ENCODE results near the gene MERTK. TPM values are rescaled to one million over a fixed set of nuclear protein-coding genes. Genes with fewer than 3 reads are reported as not detected.

MERTK gene
- total RNA-seq, 1 experiment from 2014 or later, result 14.5 TPM

DNA sequence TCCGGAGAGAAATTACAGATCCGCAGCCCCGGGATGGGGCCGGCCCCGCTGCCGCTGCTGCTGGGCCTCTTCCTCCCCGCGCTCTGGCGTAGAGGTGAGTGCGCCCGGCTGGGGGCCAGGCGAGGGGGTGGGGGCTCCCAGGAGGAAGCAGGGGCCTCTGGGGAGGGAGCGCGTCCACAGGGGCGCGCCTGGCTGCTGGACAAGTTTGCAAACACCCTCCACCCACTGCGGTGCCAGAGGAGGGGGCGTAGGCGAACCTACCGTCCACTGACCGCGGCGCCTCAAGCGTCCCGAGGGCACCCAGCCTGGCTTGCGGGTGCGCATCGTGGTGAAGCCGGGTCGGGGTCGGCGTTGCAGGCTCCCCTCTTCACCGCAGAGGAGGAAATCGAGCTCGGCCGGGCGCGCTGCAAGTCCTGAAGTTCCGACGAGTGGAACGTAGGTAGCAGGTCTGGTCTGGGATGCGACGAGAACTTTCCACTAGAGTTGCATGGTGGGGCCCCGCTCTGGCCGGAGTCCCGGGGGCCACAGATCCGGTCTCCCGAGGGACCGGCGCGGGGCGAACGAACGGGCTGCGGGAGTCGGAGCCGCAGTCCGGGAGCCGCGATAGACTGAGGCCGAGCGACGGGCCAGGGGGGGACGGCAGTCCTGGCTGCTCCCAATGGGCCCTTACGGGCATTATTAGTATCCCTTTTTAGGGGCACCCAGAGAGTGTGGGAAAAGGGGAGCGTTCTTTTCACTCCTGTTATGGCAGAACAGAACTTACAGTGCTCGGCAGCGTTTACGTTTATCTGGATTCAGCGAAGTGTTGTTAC is 502 bp downstream of the MERTK start:
- TF ChIP-seq SIN3A (IDR thresholded peaks at IDR 0.05; ENCODE audit: borderline replicate concordance, insufficient read depth, low read depth, low read length), result peak; percentile 19; the same call in 1 of the 2 replicates
- TF ChIP-seq TCF7L2 (IDR thresholded peaks at IDR 0.05; ENCODE audit: low read depth, low read length), result no peak
- peaks cover 16% of the 10 kb centered on the region for H3K4me1 ChIP-seq (ENCODE audit: control insufficient read depth, insufficient read depth, low read length)
- no TSS peak for BruUV-seq (replicated peaks)
- no peaks in the 10 kb centered on the region for H3K9me3 ChIP-seq (ENCODE audit: control insufficient read depth, insufficient read depth, low read depth, low read length)
- DNase-seq (ENCODE audit: low read depth, low spot score), result no peak
- H3K27me3 ChIP-seq (ENCODE audit: control insufficient read depth, insufficient read depth, low read length), result no peaks in the 10 kb centered on the region
- ChIA-PET CTCF (interaction anchor here (0.6 to 0.8 kb wide), 2 partner anchors 11 to 155 kb away, joined by 4 read pairs; no protein-coding TSS in a partner anchor), POLR2A (interaction anchor here (0.6 to 0.7 kb wide), 2 partner anchors 31 to 108 kb away, joined by 5 to 6 read pairs; no protein-coding TSS in a partner anchor)
- intact Hi-C loops (cut with micrococcal nuclease; ENCODE audit: unreplicated experiment) (no loop called here), in situ Hi-C loops (cut with HindIII; ENCODE audit: low pct_unique_long_range_greater_than_20kb, low sequenced_read_pairs) (no loop called here)
- H3K4me3 ChIP-seq (ENCODE audit: low read depth in 2 of 2, low read length in 2 of 2), result peak overlapping the region; percentile 71 to 92
- H3K27ac ChIP-seq (ENCODE audit: low read length), result peak overlapping the region; percentile 73
- H3K36me3 ChIP-seq (ENCODE audit: control insufficient read depth, insufficient read depth, low read length), result no peaks in the 10 kb centered on the region
- peak; percentile 66 for ATAC-seq

DNA sequence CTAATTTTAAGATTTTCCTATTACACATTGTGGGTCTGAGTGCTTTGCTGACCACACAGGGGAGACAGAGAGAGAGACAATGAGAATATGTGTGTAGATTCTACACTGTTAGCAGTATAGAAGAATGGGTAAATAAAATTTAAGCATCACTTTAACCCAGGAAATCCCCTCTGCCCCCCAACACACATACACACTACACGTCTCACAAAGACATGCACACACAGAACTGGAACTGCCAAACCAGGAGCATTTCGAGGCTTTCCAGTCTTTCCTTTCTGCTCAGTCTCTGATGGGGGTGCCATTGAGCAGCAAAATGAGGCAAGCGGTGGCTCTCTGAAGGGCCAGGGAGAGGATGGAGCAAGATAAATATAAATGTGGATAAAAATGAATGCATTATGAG is 2.5 kb downstream of the MERTK start:
- intact Hi-C loops (cut with micrococcal nuclease; ENCODE audit: unreplicated experiment), result no loop called here
- Histone ChIP-seq H3K9me3 (ENCODE audit: control insufficient read depth, insufficient read depth, low read depth, low read length) (no peaks in the 10 kb centered on the region), H3K36me3 (ENCODE audit: control insufficient read depth, insufficient read depth, low read length) (no peaks in the 10 kb centered on the region), H3K4me3 (ENCODE audit: low read depth in 2 of 2, low read length in 2 of 2) (peak overlapping the region in 1 of 2 experiments; percentile 92; a peak in 2 of 4 replicates), H3K4me1 (ENCODE audit: control insufficient read depth, insufficient read depth, low read length) (peaks cover 19% of the 10 kb centered on the region), H3K27me3 (ENCODE audit: control insufficient read depth, insufficient read depth, low read length) (no peaks in the 10 kb centered on the region), H3K27ac (ENCODE audit: low read length) (no peak overlapping the region)
- no peak for ATAC-seq
- ChIA-PET CTCF (interaction anchor here (0.7 kb wide), 1 partner anchor 142 kb away, joined by 5 read pairs; no protein-coding TSS in a partner anchor), POLR2A (no interaction called here)
- in situ Hi-C loops (cut with HindIII; ENCODE audit: low pct_unique_long_range_greater_than_20kb, low sequenced_read_pairs), result no loop called here
- TF ChIP-seq, protein P1, sequence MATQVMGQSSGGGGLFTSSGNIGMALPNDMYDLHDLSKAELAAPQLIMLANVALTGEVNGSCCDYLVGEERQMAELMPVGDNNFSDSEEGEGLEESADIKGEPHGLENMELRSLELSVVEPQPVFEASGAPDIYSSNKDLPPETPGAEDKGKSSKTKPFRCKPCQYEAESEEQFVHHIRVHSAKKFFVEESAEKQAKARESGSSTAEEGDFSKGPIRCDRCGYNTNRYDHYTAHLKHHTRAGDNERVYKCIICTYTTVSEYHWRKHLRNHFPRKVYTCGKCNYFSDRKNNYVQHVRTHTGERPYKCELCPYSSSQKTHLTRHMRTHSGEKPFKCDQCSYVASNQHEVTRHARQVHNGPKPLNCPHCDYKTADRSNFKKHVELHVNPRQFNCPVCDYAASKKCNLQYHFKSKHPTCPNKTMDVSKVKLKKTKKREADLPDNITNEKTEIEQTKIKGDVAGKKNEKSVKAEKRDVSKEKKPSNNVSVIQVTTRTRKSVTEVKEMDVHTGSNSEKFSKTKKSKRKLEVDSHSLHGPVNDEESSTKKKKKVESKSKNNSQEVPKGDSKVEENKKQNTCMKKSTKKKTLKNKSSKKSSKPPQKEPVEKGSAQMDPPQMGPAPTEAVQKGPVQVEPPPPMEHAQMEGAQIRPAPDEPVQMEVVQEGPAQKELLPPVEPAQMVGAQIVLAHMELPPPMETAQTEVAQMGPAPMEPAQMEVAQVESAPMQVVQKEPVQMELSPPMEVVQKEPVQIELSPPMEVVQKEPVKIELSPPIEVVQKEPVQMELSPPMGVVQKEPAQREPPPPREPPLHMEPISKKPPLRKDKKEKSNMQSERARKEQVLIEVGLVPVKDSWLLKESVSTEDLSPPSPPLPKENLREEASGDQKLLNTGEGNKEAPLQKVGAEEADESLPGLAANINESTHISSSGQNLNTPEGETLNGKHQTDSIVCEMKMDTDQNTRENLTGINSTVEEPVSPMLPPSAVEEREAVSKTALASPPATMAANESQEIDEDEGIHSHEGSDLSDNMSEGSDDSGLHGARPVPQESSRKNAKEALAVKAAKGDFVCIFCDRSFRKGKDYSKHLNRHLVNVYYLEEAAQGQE (IDR thresholded peaks at IDR 0.05; ENCODE audit: insufficient read depth in 1 of 2, low read depth in 2 of 2, low read length in 1 of 2), result no peak
- no peak for TF ChIP-seq SIN3A (IDR thresholded peaks at IDR 0.05; ENCODE audit: borderline replicate concordance, insufficient read depth, low read depth, low read length)
- no peak for TF ChIP-seq TCF7L2 (IDR thresholded peaks at IDR 0.05; ENCODE audit: low read depth, low read length)
- TF ChIP-seq, protein P2, sequence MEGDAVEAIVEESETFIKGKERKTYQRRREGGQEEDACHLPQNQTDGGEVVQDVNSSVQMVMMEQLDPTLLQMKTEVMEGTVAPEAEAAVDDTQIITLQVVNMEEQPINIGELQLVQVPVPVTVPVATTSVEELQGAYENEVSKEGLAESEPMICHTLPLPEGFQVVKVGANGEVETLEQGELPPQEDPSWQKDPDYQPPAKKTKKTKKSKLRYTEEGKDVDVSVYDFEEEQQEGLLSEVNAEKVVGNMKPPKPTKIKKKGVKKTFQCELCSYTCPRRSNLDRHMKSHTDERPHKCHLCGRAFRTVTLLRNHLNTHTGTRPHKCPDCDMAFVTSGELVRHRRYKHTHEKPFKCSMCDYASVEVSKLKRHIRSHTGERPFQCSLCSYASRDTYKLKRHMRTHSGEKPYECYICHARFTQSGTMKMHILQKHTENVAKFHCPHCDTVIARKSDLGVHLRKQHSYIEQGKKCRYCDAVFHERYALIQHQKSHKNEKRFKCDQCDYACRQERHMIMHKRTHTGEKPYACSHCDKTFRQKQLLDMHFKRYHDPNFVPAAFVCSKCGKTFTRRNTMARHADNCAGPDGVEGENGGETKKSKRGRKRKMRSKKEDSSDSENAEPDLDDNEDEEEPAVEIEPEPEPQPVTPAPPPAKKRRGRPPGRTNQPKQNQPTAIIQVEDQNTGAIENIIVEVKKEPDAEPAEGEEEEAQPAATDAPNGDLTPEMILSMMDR (IDR thresholded peaks at IDR 0.05), result peak; percentile 85
- no TSS peak for BruUV-seq (replicated peaks)
- no peak for DNase-seq (ENCODE audit: low read depth, low spot score)

DNA sequence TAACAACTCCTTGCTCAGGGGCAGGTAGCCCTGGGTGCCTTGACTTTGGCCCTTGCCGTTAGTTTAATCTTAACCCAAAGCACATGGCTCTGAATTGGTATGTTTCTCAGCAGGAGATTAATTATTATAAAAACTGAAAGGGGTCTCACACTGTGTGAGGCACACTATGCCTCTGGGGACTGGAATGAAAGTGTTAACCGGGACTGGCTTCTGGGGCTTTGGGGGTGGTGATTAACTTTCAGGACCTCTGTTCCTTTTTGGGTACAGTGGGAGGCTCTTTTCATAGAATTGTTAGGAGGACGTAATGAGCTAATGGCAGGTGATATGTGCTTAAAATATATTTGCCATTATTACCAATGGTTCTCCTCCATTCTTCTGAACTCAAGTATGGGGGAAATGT is 5.1 kb downstream of the MERTK start:
- ATAC-seq (no peak), DNase-seq (ENCODE audit: low read depth, low spot score) (no peak)
- no peak for TF ChIP-seq POLR2AphosphoS5 (IDR thresholded peaks at IDR 0.05; ENCODE audit: low read depth, low read length)
- BruUV-seq (replicated peaks), result no TSS peak
- no peaks in the 10 kb centered on the region for H3K9me3 ChIP-seq (ENCODE audit: control insufficient read depth, insufficient read depth, low read depth, low read length)
- POLR2A ChIA-PET, result no interaction called here
- no peak overlapping the region for H3K27ac ChIP-seq (ENCODE audit: low read length)
- no peaks in the 10 kb centered on the region for H3K27me3 ChIP-seq (ENCODE audit: control insufficient read depth, insufficient read depth, low read length)
- in situ Hi-C loops (cut with HindIII; ENCODE audit: low pct_unique_long_range_greater_than_20kb, low sequenced_read_pairs), result no loop called here
- peaks cover 26% of the 10 kb centered on the region for H3K4me1 ChIP-seq (ENCODE audit: control insufficient read depth, insufficient read depth, low read length)
- no peak overlapping the region for H3K4me3 ChIP-seq (ENCODE audit: low read depth in 2 of 2, low read length in 2 of 2)
- CTCF ChIA-PET, result no interaction called here
- H3K36me3 ChIP-seq (ENCODE audit: control insufficient read depth, insufficient read depth, low read length), result no peaks in the 10 kb centered on the region
- intact Hi-C loops (cut with micrococcal nuclease; ENCODE audit: unreplicated experiment), result no loop called here
